Uterus (tissue), 2 donors: ENCODE measurements around the gene IDUA.

Experiments
- CTCF ChIP-seq, 4 experiments: fragments of 200-600 bp in 2 of 4; fragments of 450-650 bp in 2 of 4; sonication (generic) in 2 of 4; IDR thresholded peaks; one replicate each; pipeline ENCODE4 v1.5.1; 2016 to 2019; ENCODE audit warnings: antibody characterized with exemption in 4 of 4, mild to moderate bottlenecking in 2 of 4, moderate library complexity in 1 of 4
- POLR2A ChIP-seq, 2 donors: fragments of 450-650 bp; IDR thresholded peaks; one replicate each; pipeline ENCODE4 v1.6.1; 2016; ENCODE audit warnings: antibody characterized with exemption in 2 of 2, mild to moderate bottlenecking in 1 of 2, moderate library complexity in 1 of 2

- TF ChIP-seq CTCF (IDR thresholded peaks at IDR 0.05) (no peak), POLR2A (IDR thresholded peaks at IDR 0.05) (no peak)
Measured at GRCh38 chr4:988726-989721, 2.2 kb downstream of the IDUA start.
